Tongue (tissue), 2 donors: ENCODE measurements around the gene GLP1R. TPM values are rescaled to one million over a fixed set of nuclear protein-coding genes. Genes with fewer than 3 reads are reported as not detected.
"Not testable (repeated sequence)": the region's sequence is repeated elsewhere in the genome, so short reads cannot be mapped to it uniquely, and the experiment has no call there.

ENCODE experiments used
- DNase-seq: peaks from one replicate; pipeline ENCODE4 v3.0.0-alpha.2; 2015
- total RNA-seq: library from RNA; depleted of rRNA; stranded (reverse); fragments of >200 nt; gene quantifications from one replicate; pipeline ENCODE4 v1.2.3, GENCODE V29; 2014

Gene GLP1R
- total RNA-seq, 1 donor from 2014 or later = 0.72 TPM

DNA sequence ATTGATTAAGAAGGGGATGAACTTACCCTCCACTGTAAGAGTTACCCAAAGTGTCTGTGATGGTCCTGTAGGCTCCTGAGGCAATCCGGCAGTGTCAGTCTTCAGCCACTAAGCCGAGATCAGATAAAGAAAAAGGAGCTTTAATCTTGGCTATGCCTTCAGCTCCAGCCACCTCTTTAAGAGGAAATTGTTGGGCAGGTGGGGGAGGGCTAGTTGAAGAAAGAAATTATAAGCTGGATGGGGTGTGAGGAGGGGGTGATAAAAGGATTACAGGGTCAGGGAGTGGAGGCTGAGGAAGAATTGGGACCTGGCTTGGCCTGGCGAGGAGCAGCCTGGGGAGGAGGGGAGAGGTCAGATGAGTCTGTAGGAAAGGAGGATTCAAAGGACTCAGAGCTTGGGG lies 86.2 kb downstream of the GLP1R start:
- not testable (repeated sequence) for DNase-seq

DNA sequence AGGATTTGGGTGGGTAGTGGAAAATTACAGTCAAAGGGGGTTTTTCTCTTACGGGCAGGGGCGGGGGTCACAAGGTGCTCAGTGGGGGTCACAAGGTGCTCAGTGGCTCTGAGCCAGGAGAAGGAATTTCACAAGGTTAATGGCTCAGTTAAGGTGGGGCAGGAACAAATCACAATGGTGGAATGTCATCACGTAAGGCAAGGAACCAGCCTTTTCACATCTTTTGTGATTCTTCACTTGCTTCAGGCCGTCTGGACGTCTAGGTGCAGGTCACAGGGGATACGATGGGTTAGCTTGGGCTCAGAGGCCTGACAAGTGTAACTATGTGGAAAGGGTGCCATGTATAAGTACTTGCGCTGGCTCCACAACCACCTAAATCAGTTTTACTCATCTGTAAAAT lies 87.6 kb downstream of the GLP1R start:
- not testable (repeated sequence) for DNase-seq

DNA sequence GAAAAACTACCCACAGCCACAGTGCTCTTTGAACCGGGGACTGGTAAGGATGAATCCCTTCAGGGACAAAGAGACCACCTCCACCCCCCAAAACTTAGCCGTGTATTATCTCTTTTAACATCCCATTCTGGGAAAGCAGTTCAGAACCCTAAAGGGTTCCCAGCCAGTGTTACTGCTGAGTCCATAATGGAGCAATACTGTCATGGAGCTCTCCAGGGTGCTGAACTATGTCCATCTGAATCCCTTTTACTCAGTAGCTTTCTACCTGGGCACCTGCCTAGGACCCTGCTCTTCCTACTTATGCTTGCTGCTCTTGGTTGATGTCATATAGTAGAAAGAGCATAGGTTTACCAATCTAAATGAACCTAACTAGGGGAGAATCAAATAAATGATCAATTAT lies 88.7 kb downstream of the GLP1R start:
- DNase-seq = peak; percentile 83

Other genes with a start within 250 kb of the GLP1R start
- 12.3 TPM for gene SAYSD1, start 66.4 kb downstream of the GLP1R start, total RNA-seq
- 6.1 TPM for gene KCNK5, start 180.7 kb downstream of the GLP1R start, total RNA-seq